Spleen (tissue), 11 donors: ENCODE results near the gene OPCML. TPM values are rescaled to one million over a fixed set of nuclear protein-coding genes. Genes with fewer than 3 reads are reported as not detected.

Source experiments
- DNase-seq: peaks from one replicate; pipeline ENCODE4 v3.0.0-alpha.2; 2020
- H3K27ac ChIP-seq, 8 donors: fragments of 200-600 bp; sonication (generic) in 7 of 8; 1 replicate in 4 of 8; 2 replicates in 4 of 8; pipeline versions ENCODE4 v1.5.0 to v1.8.0; 2016 to 2021; ENCODE audit warnings: inconsistent platforms in 4 of 8, mild to moderate bottlenecking in 4 of 8, moderate library complexity in 1 of 8
- H3K27me3 ChIP-seq, 7 donors: fragments of 200-600 bp; sonication (generic) in 6 of 7; replicated peaks in 1 of 7; 1 replicate in 4 of 7; 2 replicates in 3 of 7; pipeline versions ENCODE4 v1.5.0 to v1.8.0; 2016 to 2021; ENCODE audit warnings: inconsistent platforms in 3 of 7, mild to moderate bottlenecking in 1 of 7
- H3K36me3 ChIP-seq, 6 donors: fragments of 200-600 bp; sonication (generic) in 5 of 6; 1 replicate in 4 of 6; 2 replicates in 2 of 6; pipeline versions ENCODE4 v1.5.0 to v1.8.0; 2016 to 2021; ENCODE audit warnings: inconsistent platforms in 2 of 6
- H3K4me1 ChIP-seq, 6 donors: fragments of 200-600 bp; sonication (generic) in 5 of 6; 1 replicate in 3 of 6; 2 replicates in 3 of 6; pipeline versions ENCODE4 v1.5.0 to v1.8.0; 2016 to 2021; ENCODE audit warnings: inconsistent platforms in 3 of 6
- H3K4me3 ChIP-seq, 8 donors: fragments of 200-600 bp; sonication (generic) in 7 of 8; 1 replicate in 4 of 8; 2 replicates in 4 of 8; pipeline versions ENCODE4 v1.5.0 to v1.8.0; 2016 to 2021; ENCODE audit warnings: inconsistent platforms in 4 of 8, mild to moderate bottlenecking in 4 of 8, moderate library complexity in 2 of 8
- H3K9me3 ChIP-seq, 8 donors: fragments of 200-600 bp; sonication (generic) in 7 of 8; 1 replicate in 4 of 8; 2 replicates in 4 of 8; pipeline versions ENCODE4 v1.5.0 to v1.8.0; 2016 to 2021; ENCODE audit warnings: inconsistent platforms in 4 of 8
- CTCF ChIP-seq, 11 experiments: fragments of 200-600 bp in 7 of 11; fragments of 450-650 bp in 4 of 11; sonication (generic) in 4 of 11; IDR thresholded peaks in 8 of 11; conservative IDR thresholded peaks in 3 of 11; 1 replicate in 7 of 11; 2 replicates in 4 of 11; pipeline versions ENCODE4 v1.4.0 to v1.8.0; 2016 to 2021; ENCODE audit warnings: antibody characterized with exemption in 11 of 11, inconsistent platforms in 4 of 11, mild to moderate bottlenecking in 1 of 11
- POLR2A ChIP-seq, 3 donors: fragments of 450-650 bp; IDR thresholded peaks; one replicate each; pipeline ENCODE4 v1.5.1; 2017; ENCODE audit warnings: antibody characterized with exemption in 3 of 3, mild to moderate bottlenecking in 1 of 3
- POLR2AphosphoS5 ChIP-seq, 3 donors: sonication (generic); formaldehyde crosslinking; IDR thresholded peaks; one replicate each; pipeline ENCODE4 v1.5.1; 2017; ENCODE audit warnings: antibody characterized with exemption in 3 of 3
- WGBS, 5 donors: extraction: QIAGEN DNeasy Blood & Tissue Kit in 3 of 5; methylation state at CpG; one replicate each; pipeline versions ENCODE4 v1.1.5 to v1.1.7; 2013 to 2018; 5-methylcytosine and 5-hydroxymethylcytosine counted together
- intact Hi-C: fragments of 100-400 bp; cut with DNase I; formaldehyde crosslinking; loops from one replicate; pipeline ENCODE4 v1.15.0; 2023; ENCODE audit warnings: low total_unique reads
- polyA plus RNA-seq, 3 donors: library from polyadenylated mRNA; stranded (reverse); fragments of 200-250 nt; gene quantifications; one replicate each; pipeline ENCODE4 v1.2.1, GENCODE V29; 2013
- total RNA-seq, 7 donors: library from RNA; depleted of rRNA in 3 of 7; stranded (reverse); fragments of >200 nt in 3 of 7; fragmentation: NEBNext Ultra II Directional in 4 of 7; extraction: Animal tissue kit (Norgen Biotek cat#: 25700) in 4 of 7; gene quantifications; one replicate each; pipeline versions ENCODE4 v1.1.0 to v1.2.1, GENCODE V29; 2016 to 2021
- donor health status: healthy with polysubstance abuse.
- donor health status: DM: no; HTN: no; CAD: no; lungs with moderate emphysema.
- donor health status: DM: no; HTN: no; CAD: no.
- donor health status: Bipolar disorder and iron deficiency.
- donor health status: healthy.
- donor health status: DM: no; HTN: no; CAD: no.
- donor health status: DM: yes; HTN: yes; CAD: no.

OPCML gene
- total and polyA plus RNA-seq, 10 donors = 0.09 to 10.7 (median 3.1) TPM

- H3K27me3 ChIP-seq = no peaks in the 10 kb centered on the region
- H3K27ac ChIP-seq = no peak overlapping the region
- no peak for DNase-seq
- WGBS, 5 donors = 83 to 94% (median 88%) methylated on average over 1 of the region's 1 CpG
- no peak overlapping the region for H3K4me3 ChIP-seq
- TF ChIP-seq POLR2A (IDR thresholded peaks at IDR 0.05) (no peak), CTCF (IDR thresholded peaks at IDR 0.05 in 8 of 11, conservative IDR thresholded peaks at IDR 0.05 in 3 of 11) (no peak), POLR2AphosphoS5 (IDR thresholded peaks at IDR 0.05) (no peak)
- no peaks in the 10 kb centered on the region for H3K4me1 ChIP-seq
- intact Hi-C loops = no loop called here
- H3K36me3 ChIP-seq = no peaks in the 10 kb centered on the region
- H3K9me3 ChIP-seq = peaks cover 0 to 42% (median 22%) of the 10 kb centered on the region in 8 donors
These were observed 1046.2 kb downstream of the OPCML start for GRCh38 chr11:132486060-132486459.

- intact Hi-C loops = no loop called here
- Histone ChIP-seq H3K9me3 (no peaks in the 10 kb centered on the region), H3K27me3 (no peaks in the 10 kb centered on the region), H3K36me3 (no peaks in the 10 kb centered on the region), H3K4me3 (no peak overlapping the region), H3K4me1 (no peaks in the 10 kb centered on the region), H3K27ac (no peak overlapping the region)
- WGBS, 5 donors = 88 to 100% (median 92%) methylated on average over 2 of the region's 2 CpGs
- no peak for TF ChIP-seq POLR2A (IDR thresholded peaks at IDR 0.05)
- no peak for TF ChIP-seq POLR2AphosphoS5 (IDR thresholded peaks at IDR 0.05)
- TF ChIP-seq CTCF (IDR thresholded peaks at IDR 0.05 in 8 of 11, conservative IDR thresholded peaks at IDR 0.05 in 3 of 11) = no peak
- DNase-seq = no peak
These were observed 1057.3 kb downstream of the OPCML start for GRCh38 chr11:132475026-132475425.

- intact Hi-C loops = no loop called here
- H3K36me3 ChIP-seq = no peaks in the 10 kb centered on the region
- no peaks in the 10 kb centered on the region for H3K4me1 ChIP-seq
- no peak overlapping the region for H3K4me3 ChIP-seq
- no peak for DNase-seq
- H3K9me3 ChIP-seq = no peaks in the 10 kb centered on the region
- WGBS, 5 donors = 75 to 78% (median 76%) methylated on average over 6 of the region's 6 CpGs
- H3K27me3 ChIP-seq = no peaks in the 10 kb centered on the region
- no peak overlapping the region for H3K27ac ChIP-seq
- TF ChIP-seq POLR2AphosphoS5 (IDR thresholded peaks at IDR 0.05) (no peak), CTCF (IDR thresholded peaks at IDR 0.05 in 8 of 11, conservative IDR thresholded peaks at IDR 0.05 in 3 of 11) (no peak), POLR2A (IDR thresholded peaks at IDR 0.05) (no peak)
These were observed 1059.7 kb downstream of the OPCML start for GRCh38 chr11:132472411-132473172.

- Histone ChIP-seq H3K9me3 (no peaks in the 10 kb centered on the region), H3K27me3 (no peaks in the 10 kb centered on the region), H3K4me3 (no peak overlapping the region), H3K36me3 (no peaks in the 10 kb centered on the region), H3K4me1 (no peaks in the 10 kb centered on the region), H3K27ac (no peak overlapping the region)
- DNase-seq = no peak
- intact Hi-C loops = no loop called here
- TF ChIP-seq CTCF (IDR thresholded peaks at IDR 0.05 in 8 of 11, conservative IDR thresholded peaks at IDR 0.05 in 3 of 11) = no peak
- no peak for TF ChIP-seq POLR2A (IDR thresholded peaks at IDR 0.05)
- TF ChIP-seq POLR2AphosphoS5 (IDR thresholded peaks at IDR 0.05) = no peak
- WGBS, 5 donors = 45 to 70% (median 50%) methylated on average over 3 of the region's 3 CpGs
These were observed 1060.8 kb downstream of the OPCML start for GRCh38 chr11:132471466-132471865.
